ENCODE results near the gene HAUS7.

DNA sequence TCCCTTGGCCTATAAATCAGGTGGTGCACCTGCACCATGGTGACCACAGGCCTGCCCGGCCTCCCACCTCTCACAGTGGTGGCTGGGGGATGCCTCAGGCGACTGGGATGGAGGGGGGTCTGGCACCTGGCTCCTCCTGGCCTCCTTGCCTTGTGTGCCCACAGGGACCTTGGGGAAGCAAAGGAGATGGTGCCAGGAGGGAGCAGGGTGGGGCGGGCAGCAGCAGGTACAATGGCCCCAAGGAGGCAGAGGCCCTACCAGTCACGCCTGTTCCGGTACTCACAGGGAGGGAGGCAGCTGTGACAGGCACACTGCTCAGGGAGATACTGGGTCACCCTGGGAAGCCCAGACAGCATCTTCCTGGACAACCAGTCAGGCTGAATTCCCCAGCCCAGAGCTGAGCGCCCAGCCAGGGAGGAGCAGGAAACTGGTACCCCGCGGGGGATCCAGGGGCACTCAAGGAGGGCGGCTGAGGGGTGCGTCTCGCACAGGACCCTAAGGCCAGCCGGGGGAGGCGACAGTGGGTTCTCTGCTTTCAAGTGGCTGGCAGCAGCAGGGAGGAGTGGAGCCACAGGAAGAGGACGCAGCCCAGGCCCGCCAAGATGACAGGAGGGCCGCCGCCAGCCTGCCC lies 23.3 kb downstream of the HAUS7 start:
- TF ChIP-seq, protein P1, sequence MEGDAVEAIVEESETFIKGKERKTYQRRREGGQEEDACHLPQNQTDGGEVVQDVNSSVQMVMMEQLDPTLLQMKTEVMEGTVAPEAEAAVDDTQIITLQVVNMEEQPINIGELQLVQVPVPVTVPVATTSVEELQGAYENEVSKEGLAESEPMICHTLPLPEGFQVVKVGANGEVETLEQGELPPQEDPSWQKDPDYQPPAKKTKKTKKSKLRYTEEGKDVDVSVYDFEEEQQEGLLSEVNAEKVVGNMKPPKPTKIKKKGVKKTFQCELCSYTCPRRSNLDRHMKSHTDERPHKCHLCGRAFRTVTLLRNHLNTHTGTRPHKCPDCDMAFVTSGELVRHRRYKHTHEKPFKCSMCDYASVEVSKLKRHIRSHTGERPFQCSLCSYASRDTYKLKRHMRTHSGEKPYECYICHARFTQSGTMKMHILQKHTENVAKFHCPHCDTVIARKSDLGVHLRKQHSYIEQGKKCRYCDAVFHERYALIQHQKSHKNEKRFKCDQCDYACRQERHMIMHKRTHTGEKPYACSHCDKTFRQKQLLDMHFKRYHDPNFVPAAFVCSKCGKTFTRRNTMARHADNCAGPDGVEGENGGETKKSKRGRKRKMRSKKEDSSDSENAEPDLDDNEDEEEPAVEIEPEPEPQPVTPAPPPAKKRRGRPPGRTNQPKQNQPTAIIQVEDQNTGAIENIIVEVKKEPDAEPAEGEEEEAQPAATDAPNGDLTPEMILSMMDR (conservative IDR thresholded peaks at IDR 0.05) = no peak
- no peak for TF ChIP-seq EZH2 (IDR thresholded peaks at IDR 0.05; ENCODE audit: low read depth)
